ENCODE measurements around the gene CHST11. TPM values are rescaled to one million over a fixed set of nuclear protein-coding genes. Genes with fewer than 3 reads are reported as not detected.
"Not testable (repeated sequence)": the region's sequence is repeated elsewhere in the genome, so short reads cannot be mapped to it uniquely, and the experiment has no call there.

The CHST11 gene
- total and polyA plus RNA-seq, 9 donors, result 4.0 to 39.9 (median 20.1) TPM

- no peaks in the 10 kb centered on the region for H3K36me3 ChIP-seq
- H3K27me3 ChIP-seq, result no peaks in the 10 kb centered on the region
- intact Hi-C loops (cut with DNase I), result no loop called here
- no peak overlapping the region for H3K27ac ChIP-seq
- WGBS, 3 donors, result 95 to 97% (median 96%) methylated on average over 4 of the region's 4 CpGs
- no peaks in the 10 kb centered on the region for H3K9me3 ChIP-seq
- no peak for DNase-seq
- TF ChIP-seq EP300 (IDR thresholded peaks at IDR 0.05) (no peak), POLR2A (IDR thresholded peaks at IDR 0.05) (no peak)
- TF ChIP-seq, protein P1, sequence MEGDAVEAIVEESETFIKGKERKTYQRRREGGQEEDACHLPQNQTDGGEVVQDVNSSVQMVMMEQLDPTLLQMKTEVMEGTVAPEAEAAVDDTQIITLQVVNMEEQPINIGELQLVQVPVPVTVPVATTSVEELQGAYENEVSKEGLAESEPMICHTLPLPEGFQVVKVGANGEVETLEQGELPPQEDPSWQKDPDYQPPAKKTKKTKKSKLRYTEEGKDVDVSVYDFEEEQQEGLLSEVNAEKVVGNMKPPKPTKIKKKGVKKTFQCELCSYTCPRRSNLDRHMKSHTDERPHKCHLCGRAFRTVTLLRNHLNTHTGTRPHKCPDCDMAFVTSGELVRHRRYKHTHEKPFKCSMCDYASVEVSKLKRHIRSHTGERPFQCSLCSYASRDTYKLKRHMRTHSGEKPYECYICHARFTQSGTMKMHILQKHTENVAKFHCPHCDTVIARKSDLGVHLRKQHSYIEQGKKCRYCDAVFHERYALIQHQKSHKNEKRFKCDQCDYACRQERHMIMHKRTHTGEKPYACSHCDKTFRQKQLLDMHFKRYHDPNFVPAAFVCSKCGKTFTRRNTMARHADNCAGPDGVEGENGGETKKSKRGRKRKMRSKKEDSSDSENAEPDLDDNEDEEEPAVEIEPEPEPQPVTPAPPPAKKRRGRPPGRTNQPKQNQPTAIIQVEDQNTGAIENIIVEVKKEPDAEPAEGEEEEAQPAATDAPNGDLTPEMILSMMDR (IDR thresholded peaks at IDR 0.05), result no peak
- no peaks in the 10 kb centered on the region for H3K4me1 ChIP-seq (ENCODE audit: insufficient read depth)
- H3K4me3 ChIP-seq, result no peak overlapping the region
Measured at GRCh38 chr12:104553421-104553820, 96.7 kb downstream of the CHST11 start.

DNA sequence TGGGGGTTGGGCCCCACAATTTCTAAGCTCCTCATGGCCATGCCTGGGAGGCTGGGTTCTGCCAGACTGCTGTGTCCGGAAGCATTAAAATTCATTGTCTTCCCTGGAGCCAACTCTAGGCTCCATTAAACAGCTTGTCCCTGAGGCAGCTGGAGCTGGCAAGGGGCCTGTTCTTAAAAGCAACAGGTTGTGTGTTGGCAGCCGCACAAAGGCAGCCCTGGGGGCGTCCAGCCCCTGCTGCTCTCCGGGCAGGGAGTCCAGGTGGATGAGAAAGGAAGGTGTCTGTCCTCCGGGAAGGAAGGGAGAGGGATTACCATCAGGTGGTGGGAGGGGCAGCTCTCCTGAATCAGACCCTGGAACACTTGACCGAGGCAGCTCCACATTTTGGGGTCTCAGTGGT lies 98.9 kb downstream of the CHST11 start:
- no peak for DNase-seq

GRCh38 chr12:104557488-104558195 lies 100.9 kb downstream of the CHST11 start:
- no peak for TF ChIP-seq EP300 (IDR thresholded peaks at IDR 0.05)
- TF ChIP-seq POLR2A (IDR thresholded peaks at IDR 0.05), result no peak
- TF ChIP-seq, protein P1 (IDR thresholded peaks at IDR 0.05), result no peak
- no peak for DNase-seq
- H3K9me3 ChIP-seq, result no peaks in the 10 kb centered on the region
- H3K36me3 ChIP-seq, result no peaks in the 10 kb centered on the region
- no peaks in the 10 kb centered on the region for H3K4me1 ChIP-seq (ENCODE audit: insufficient read depth)
- H3K4me3 ChIP-seq, result no peak overlapping the region
- no peaks in the 10 kb centered on the region for H3K27me3 ChIP-seq
- WGBS, 3 donors, result 89 to 91% (median 91%) methylated on average over 13 of the region's 13 CpGs
- H3K27ac ChIP-seq, result no peak overlapping the region
- intact Hi-C loops (cut with DNase I), result no loop called here

More for the DNA sequence above, 98.9 kb downstream of the CHST11 start:
- Histone ChIP-seq H3K9me3 (no peaks in the 10 kb centered on the region), H3K27ac (no peak overlapping the region), H3K4me1 (ENCODE audit: insufficient read depth) (no peaks in the 10 kb centered on the region), H3K36me3 (no peaks in the 10 kb centered on the region), H3K4me3 (no peak overlapping the region), H3K27me3 (no peaks in the 10 kb centered on the region)
- no peak for TF ChIP-seq EP300 (IDR thresholded peaks at IDR 0.05)
- no peak for TF ChIP-seq POLR2A (IDR thresholded peaks at IDR 0.05)
- 29 to 49% (median 45%) methylated on average over 6 of the region's 6 CpGs for WGBS, 3 donors
- intact Hi-C loops (cut with DNase I), result no loop called here

GRCh38 chr12:104560881-104561280 lies 104.1 kb downstream of the CHST11 start:
- Histone ChIP-seq H3K27me3 (no peaks in the 10 kb centered on the region), H3K4me3 (no peak overlapping the region), H3K36me3 (no peaks in the 10 kb centered on the region), H3K27ac (no peak overlapping the region), H3K9me3 (peaks cover 0 to 3% of the 10 kb centered on the region in 2 donors), H3K4me1 (ENCODE audit: insufficient read depth) (no peaks in the 10 kb centered on the region)
- no peak for DNase-seq
- intact Hi-C loops (cut with DNase I), result no loop called here
- WGBS, 3 donors, result 92 to 95% (median 93%) methylated on average over 5 of the region's 5 CpGs
- TF ChIP-seq POLR2A (IDR thresholded peaks at IDR 0.05) (no peak), EP300 (IDR thresholded peaks at IDR 0.05) (no peak)
- TF ChIP-seq, protein P1 (IDR thresholded peaks at IDR 0.05), result no peak

DNA sequence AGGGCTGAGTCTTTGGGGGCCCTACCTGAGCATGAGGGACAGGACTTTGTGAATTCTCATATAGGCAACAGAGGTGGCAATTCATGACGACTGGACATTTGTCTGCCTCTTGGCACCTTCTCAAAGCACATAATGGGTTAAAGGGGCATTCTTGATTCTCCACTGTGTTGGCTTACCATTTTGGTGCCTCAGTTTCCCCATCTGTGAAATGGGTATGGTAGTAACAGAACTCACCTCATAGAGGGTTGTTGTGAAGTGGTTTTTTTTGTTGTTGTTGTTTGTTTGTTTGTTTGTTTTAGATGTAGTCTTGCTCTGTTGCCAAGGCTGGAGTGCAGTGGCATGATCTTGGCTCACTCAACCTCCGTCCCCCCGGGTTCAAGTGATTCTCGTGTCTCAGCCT lies 106.0 kb downstream of the CHST11 start:
- no peak for DNase-seq
- H3K27me3 ChIP-seq, result no peaks in the 10 kb centered on the region
- H3K27ac ChIP-seq, result no peak overlapping the region
- peaks cover 0 to 3% of the 10 kb centered on the region in 2 donors for H3K9me3 ChIP-seq
- intact Hi-C loops (cut with DNase I), result no loop called here
- no peaks in the 10 kb centered on the region for H3K36me3 ChIP-seq
- TF ChIP-seq, protein P1 (IDR thresholded peaks at IDR 0.05), result no peak
- 94 to 99% (median 95%) methylated on average over 4 of the region's 4 CpGs for WGBS, 3 donors
- no peaks in the 10 kb centered on the region for H3K4me1 ChIP-seq (ENCODE audit: insufficient read depth)
- no peak overlapping the region for H3K4me3 ChIP-seq

DNA sequence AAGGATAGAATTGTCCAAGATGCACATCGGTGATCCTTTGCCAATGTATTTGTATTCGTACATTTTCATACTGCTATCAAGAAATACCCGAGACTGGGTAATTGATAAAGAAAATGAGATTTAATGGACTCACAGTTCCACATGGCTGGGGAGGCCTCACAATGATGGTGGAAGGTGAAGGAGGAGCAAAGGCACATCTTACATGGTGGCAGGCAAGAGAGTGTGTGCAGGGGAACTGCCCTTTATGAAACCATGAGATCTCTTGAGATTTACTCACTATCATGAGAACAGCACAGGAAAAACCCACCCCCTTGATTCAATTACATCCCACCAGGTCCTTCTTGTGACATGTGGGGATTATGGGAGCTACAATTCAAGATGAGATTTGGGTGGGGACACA lies 107.9 kb downstream of the CHST11 start:
- H3K4me1 ChIP-seq (ENCODE audit: insufficient read depth); H3K36me3 ChIP-seq; H3K9me3 ChIP-seq; DNase-seq; intact Hi-C loops (cut with DNase I); H3K27ac ChIP-seq; H3K4me3 ChIP-seq; H3K27me3 ChIP-seq: not testable (repeated sequence)
- WGBS, 3 donors, result 67 to 98% (median 97%) methylated on average over 3 of the region's 3 CpGs

Data from ovary (tissue), 9 donors.